IMR-90 (cell line): ENCODE results near the gene PNPLA1. TPM values are rescaled to one million over a fixed set of nuclear protein-coding genes. Genes with fewer than 3 reads are reported as not detected.

Experiments
- ATAC-seq: fragments of 200-7000 bp; cut with Tn5 transposase; 2 replicates; pipeline ENCODE4 v1.9.1; 2020; ENCODE audit warnings: low read depth, mild to moderate bottlenecking, moderate library complexity
- BruUV-seq: library from RNA; stranded (reverse); fragments of 400-500 nt; replicated peaks from 2 replicates; lab custom pipeline; 2021; lab: Mats Ljungman, UMichigan
- CTCF ChIA-PET: fragments of 300-600 bp; formaldehyde crosslinking; extraction: SDS; loops from one replicate; lab custom pipeline; 2021; ENCODE audit warnings: antibody characterized with exemption; lab: Yijun Ruan, JAX
- POLR2A ChIA-PET: fragments of 300-600 bp; sonication (Branson Sonifier 250); formaldehyde crosslinking; loops from one replicate; lab custom pipeline; 2022; ENCODE audit warnings: antibody characterized with exemption; ENCODE audit not compliant: unreplicated experiment; lab: Charles Lee
- DNase-seq: peaks from one replicate; pipeline ENCODE4 v3.0.0; 2013
- H2AFZ ChIP-seq: replicated peaks from 2 replicates; pipeline ENCODE3; 2013; ENCODE audit warnings: low read length, mild to moderate bottlenecking; ENCODE audit not compliant: poor library complexity
- H2AK5ac ChIP-seq: 2 replicates; pipeline ENCODE4 v1.6.1; 2013; ENCODE audit warnings: low read depth, low read length, inconsistent platforms
- H2AK9ac ChIP-seq: replicated peaks from 2 replicates; pipeline ENCODE3; 2013; ENCODE audit warnings: mild to moderate bottlenecking, low read depth, low read length, moderate library complexity; ENCODE audit not compliant: poor library complexity
- H2BK120ac ChIP-seq: 2 replicates; pipeline ENCODE4 v1.6.1; 2013; ENCODE audit warnings: low read depth, low read length, inconsistent platforms
- H2BK15ac ChIP-seq: 3 replicates; pipeline ENCODE4 v1.6.1; 2013; ENCODE audit warnings: low read depth, low read length, inconsistent platforms
- H2BK20ac ChIP-seq: 2 replicates; pipeline ENCODE4 v1.6.1; 2013; ENCODE audit warnings: low read depth, mild to moderate bottlenecking, inconsistent platforms, low read length, moderate library complexity
- H2BK5ac ChIP-seq: 2 replicates; pipeline ENCODE4 v1.6.1; 2013; ENCODE audit warnings: mild to moderate bottlenecking, low read depth, low read length, inconsistent platforms; ENCODE audit not compliant: poor library complexity, severe bottlenecking
- H3K14ac ChIP-seq: replicated peaks from 2 replicates; pipeline ENCODE4 v1.6.1; 2013; ENCODE audit warnings: low read depth, low read length, inconsistent platforms
- H3K18ac ChIP-seq: 2 replicates; pipeline ENCODE4 v1.6.1; 2013; ENCODE audit warnings: low read depth, low read length, control low read depth
- H3K23ac ChIP-seq: 2 replicates; pipeline ENCODE4 v1.6.1; 2013; ENCODE audit warnings: low read depth, low read length, inconsistent platforms
- H3K27ac ChIP-seq: 2 replicates; pipeline ENCODE4 v1.5.1; 2013; ENCODE audit warnings: mild to moderate bottlenecking, control low read depth, low read length; ENCODE audit not compliant: insufficient read depth
- H3K27me3 ChIP-seq: 2 replicates; pipeline ENCODE4 v1.6.1; 2013; ENCODE audit warnings: low read length; ENCODE audit not compliant: control insufficient read depth, insufficient read depth
- H3K36me3 ChIP-seq: 2 replicates; pipeline ENCODE4 v1.6.1; 2013; ENCODE audit warnings: low read length, mixed read lengths; ENCODE audit not compliant: control insufficient read depth, insufficient read depth
- H3K4ac ChIP-seq: 2 replicates; pipeline ENCODE4 v1.6.1; 2013; ENCODE audit warnings: low read depth, low read length, inconsistent platforms
- H3K4me1 ChIP-seq: 2 replicates; pipeline ENCODE4 v1.6.1; 2013; ENCODE audit warnings: low read length, mixed read lengths; ENCODE audit not compliant: control insufficient read depth, insufficient read depth
- H3K4me2 ChIP-seq: 2 replicates; pipeline ENCODE4 v1.6.1; 2013; ENCODE audit warnings: low read depth, mild to moderate bottlenecking, control low read depth, low read length, moderate library complexity
- H3K4me3 ChIP-seq: 2 replicates; pipeline ENCODE4 v1.5.1; 2013; ENCODE audit warnings: low read depth, mild to moderate bottlenecking, control low read depth, low read length, moderate library complexity; ENCODE audit not compliant: insufficient read depth
- H3K56ac ChIP-seq: 2 replicates; pipeline ENCODE4 v1.6.1; 2013; ENCODE audit warnings: low read length, inconsistent platforms; ENCODE audit not compliant: insufficient read depth; ENCODE audit errors: extremely low read depth
- H3K79me1 ChIP-seq, 2 experiments: 2 replicates each; pipeline ENCODE4 v1.6.1; 2013; ENCODE audit warnings: low read length in 2 of 2, inconsistent platforms in 1 of 2, low read depth in 1 of 2
- H3K9ac ChIP-seq: 2 replicates; pipeline ENCODE4 v1.6.1; 2013; ENCODE audit warnings: low read depth, low read length, control low read depth
- H3K9me1 ChIP-seq: 2 replicates; pipeline ENCODE4 v1.6.1; 2013; ENCODE audit warnings: low read length, inconsistent platforms; ENCODE audit not compliant: insufficient read depth
- H3K9me3 ChIP-seq: 2 replicates; pipeline ENCODE4 v1.6.1; 2013; ENCODE audit warnings: low read length; ENCODE audit not compliant: control insufficient read depth, insufficient read depth
- H4K20me1 ChIP-seq: 2 replicates; pipeline ENCODE4 v1.6.1; 2013; ENCODE audit warnings: low read length, inconsistent platforms; ENCODE audit not compliant: insufficient read depth
- H4K5ac ChIP-seq: 2 replicates; pipeline ENCODE4 v1.6.1; 2013; ENCODE audit warnings: mild to moderate bottlenecking, low read depth, low read length, control low read depth
- H4K8ac ChIP-seq, 2 experiments: 2 replicates each; pipeline ENCODE4 v1.6.1; 2013; ENCODE audit warnings: low read depth in 2 of 2, low read length in 2 of 2, control low read depth in 1 of 2, inconsistent platforms in 1 of 2
- H4K91ac ChIP-seq: 2 replicates; pipeline ENCODE4 v1.6.1; 2013; ENCODE audit warnings: low read depth, low read length, inconsistent platforms; ENCODE audit not compliant: insufficient read depth
- MAFK ChIP-seq: IDR thresholded peaks from 2 replicates; pipeline ENCODE4 v1.6.1; 2012; ENCODE audit warnings: low read depth, low read length, improper control_type of control experiment
- MXI1 ChIP-seq: IDR thresholded peaks from 2 replicates; pipeline ENCODE4 v1.6.1; 2012; ENCODE audit warnings: low read depth, mild to moderate bottlenecking, low read length, moderate library complexity, borderline replicate concordance
- WGBS, 2 experiments: methylation state at CpG; one replicate each; pipeline versions ENCODE4 v1.1.5 to v1.1.7; 2013; ENCODE audit warnings: missing lambda C conversion rate in 2 of 2; ENCODE audit not compliant: insufficient read length in 1 of 2; ENCODE audit errors: extremely low coverage in 2 of 2; 5-methylcytosine and 5-hydroxymethylcytosine counted together
- dilution Hi-C: fragments of 300-500 bp; cut with HindIII; formaldehyde crosslinking; loops from one replicate; pipeline ENCODE4 v1.14.3; 2018; ENCODE audit warnings: low sequenced_read_pairs; ENCODE audit not compliant: unreplicated experiment
- in situ Hi-C: fragments of 300-500 bp; cut with MboI; formaldehyde crosslinking; loops from 3 replicates; pipeline ENCODE4 v1.14.3; 2019; ENCODE audit warnings: low sequenced_read_pairs, inconsistent platforms, mixed read lengths
- intact Hi-C: fragments of 100-400 bp; cut with micrococcal nuclease; formaldehyde crosslinking; loops from 2 replicates; pipeline ENCODE4 v1.10.0; 2022
- polyA plus RNA-seq, 3 experiments: library from polyadenylated mRNA; depleted of rRNA; stranded (reverse); fragments of >200 nt; gene quantifications; 2 replicates each; pipeline ENCODE4 v1.2.3, GENCODE V29; 2012; ENCODE audit warnings: low replicate concordance in 1 of 3
- total RNA-seq: library from RNA; depleted of rRNA; stranded (reverse); fragments of >200 nt; gene quantifications from 2 replicates; pipeline ENCODE4 v1.2.3, GENCODE V29; 2012

The PNPLA1 gene
- total and polyA plus RNA-seq, 2 of the 4 experiments (the other 2 are of a cell fraction), result not detected

GRCh38 chr6:36308514-36308913, 38.7 kb downstream of the PNPLA1 start:
- H2AK9ac ChIP-seq, result no peak overlapping the region
- no peak overlapping the region for H2AK5ac ChIP-seq
- no peak overlapping the region for H3K9ac ChIP-seq
- no CpG with 5 or more reads among the region's 5 CpGs for WGBS, 2 experiments
- BruUV-seq, result no TSS peak
- H3K23ac ChIP-seq, result no peak overlapping the region
- peaks cover 3% of the 10 kb centered on the region for H3K9me3 ChIP-seq
- H3K27me3 ChIP-seq, result peaks cover 59% of the 10 kb centered on the region
- no peaks in the 10 kb centered on the region for H3K9me1 ChIP-seq
- ATAC-seq (no peak), DNase-seq (no peak)
- H2AFZ ChIP-seq, result no peak overlapping the region
- no peaks in the 10 kb centered on the region for H3K79me1 ChIP-seq
- no peak overlapping the region for H3K56ac ChIP-seq
- H4K91ac ChIP-seq, result no peak overlapping the region
- H3K4me1 ChIP-seq, result no peaks in the 10 kb centered on the region
- H3K14ac ChIP-seq, result no peak overlapping the region
- no peak overlapping the region for H2BK15ac ChIP-seq
- CTCF ChIA-PET, result no interaction called here
- no peak overlapping the region for H2BK20ac ChIP-seq
- no peaks in the 10 kb centered on the region for H4K20me1 ChIP-seq
- in situ Hi-C loops (no loop called here), dilution Hi-C loops (no loop called here), intact Hi-C loops (no loop called here)
- POLR2A ChIA-PET, result no interaction called here
- H4K8ac ChIP-seq, result no peak overlapping the region
- no peak overlapping the region for H3K4me2 ChIP-seq
- H3K18ac ChIP-seq, result no peak overlapping the region
- no peak overlapping the region for H3K4me3 ChIP-seq
- TF ChIP-seq MXI1 (no peak), MAFK (peak; percentile 94)
- no peak overlapping the region for H2BK120ac ChIP-seq
- no peak overlapping the region for H2BK5ac ChIP-seq
- H3K36me3 ChIP-seq, result no peaks in the 10 kb centered on the region
- no peak overlapping the region for H3K4ac ChIP-seq
- no peak overlapping the region for H4K5ac ChIP-seq
- no peak overlapping the region for H3K27ac ChIP-seq
